NCI-H2171 treated with DMSO at 0.1 percent for 48 hours (cell line): ENCODE measurements around the gene TMEM245.

Experiments
- DNase-seq: peaks from one replicate; lab custom pipeline; 2025; lab: John Stamatoyannopoulos, UW

The TMEM245 gene

DNA sequence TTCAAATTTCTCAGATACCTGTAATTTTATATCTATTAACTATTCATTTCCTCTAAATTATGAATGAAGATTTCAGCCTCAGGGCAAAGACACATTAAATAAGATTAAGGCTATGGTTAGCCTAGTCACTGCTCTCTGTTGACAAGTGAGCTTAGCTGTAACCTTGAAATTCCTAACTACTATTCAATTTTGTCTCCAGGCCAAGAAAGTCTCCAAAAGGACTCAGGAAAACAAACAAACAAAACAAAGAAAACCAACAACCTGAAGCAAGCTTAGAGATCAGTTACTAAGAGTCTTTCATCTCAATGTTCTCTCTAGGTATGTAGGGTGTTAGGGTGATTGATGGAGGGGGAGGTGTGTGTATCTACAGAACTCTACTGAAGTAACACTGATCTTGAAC, 96.9 kb downstream of the TMEM245 start:
- DNase-seq: no peak

DNA sequence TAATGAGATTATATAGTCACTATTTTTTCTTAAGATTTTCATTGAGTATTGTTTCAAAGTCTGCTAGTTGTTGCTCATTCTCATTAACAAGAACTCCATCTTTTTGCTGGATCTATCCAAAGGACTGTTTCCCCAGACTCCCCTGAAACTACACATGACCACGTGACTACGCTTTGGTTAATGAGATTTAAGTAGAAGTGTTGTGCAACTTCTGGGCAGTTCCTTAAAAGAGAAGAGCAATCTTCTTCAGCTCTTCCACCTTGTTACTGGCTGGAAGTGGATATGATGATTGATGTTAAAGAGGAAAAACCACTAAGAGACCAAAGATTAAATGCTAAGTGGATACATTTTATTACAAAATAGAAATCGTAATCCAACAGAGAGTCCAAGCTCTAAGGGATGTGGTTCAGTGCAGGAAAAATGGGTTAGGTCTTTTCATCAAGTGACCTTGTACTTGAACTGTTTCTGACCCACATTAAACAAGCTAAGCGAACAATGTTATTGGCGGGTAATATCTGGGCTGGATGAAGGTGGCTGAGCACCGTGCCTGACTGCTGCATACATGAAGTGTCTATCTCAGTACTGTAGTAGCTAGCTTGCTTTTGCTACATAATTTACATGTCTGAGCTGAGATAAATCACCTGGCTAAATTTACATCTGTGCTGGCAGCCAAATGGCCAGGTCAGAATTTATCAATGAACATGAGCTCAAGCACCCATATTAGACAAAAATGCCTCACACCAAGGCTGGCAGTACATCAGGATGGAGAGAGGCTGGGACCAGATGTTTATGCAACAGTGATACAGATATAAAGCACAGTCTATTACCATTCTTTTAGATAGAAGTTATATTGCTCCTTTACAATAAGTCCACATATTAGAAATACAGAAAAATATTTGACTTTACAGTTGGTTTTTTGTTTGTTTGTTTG, 98.9 kb downstream of the TMEM245 start:
- no peak for DNase-seq

DNA sequence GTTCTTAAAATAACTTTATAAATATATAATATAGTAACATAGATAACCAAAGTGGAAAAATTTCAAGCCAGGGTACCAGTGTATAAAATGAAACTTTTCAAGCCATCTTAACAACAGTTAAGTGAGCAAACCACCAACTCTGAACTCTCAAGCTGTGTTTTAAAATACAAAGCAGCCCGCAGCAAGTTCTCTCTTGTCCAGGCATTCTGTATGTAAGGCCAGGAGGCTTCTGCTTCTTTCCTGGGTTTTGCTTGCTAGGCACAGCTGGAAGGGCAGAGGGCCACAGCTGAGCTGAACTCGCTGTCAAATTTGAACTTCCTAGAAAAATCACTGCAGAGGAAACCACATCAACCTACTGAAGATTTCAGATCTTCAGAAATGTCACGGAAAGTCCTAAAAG, 99.6 kb downstream of the TMEM245 start:
- DNase-seq: no peak

DNA sequence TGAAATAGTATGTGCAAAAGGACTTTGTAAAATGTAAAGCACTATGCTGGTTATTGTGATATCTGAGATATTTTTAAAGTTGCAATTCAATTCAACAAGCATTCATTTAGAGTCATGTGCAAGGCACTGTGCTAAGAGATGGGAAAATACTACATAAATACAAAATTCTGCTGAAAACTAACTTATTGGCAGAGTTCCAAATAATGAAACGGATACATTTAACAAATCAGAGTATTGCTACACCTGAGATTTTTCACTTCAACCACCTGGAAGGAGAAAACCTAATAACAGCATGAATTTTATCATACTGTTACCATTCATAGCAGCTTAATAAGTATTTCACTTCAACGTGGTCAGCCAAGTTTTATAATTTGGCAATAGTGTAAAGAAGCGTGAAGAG, 100.3 kb downstream of the TMEM245 start:
- no peak for DNase-seq

DNA sequence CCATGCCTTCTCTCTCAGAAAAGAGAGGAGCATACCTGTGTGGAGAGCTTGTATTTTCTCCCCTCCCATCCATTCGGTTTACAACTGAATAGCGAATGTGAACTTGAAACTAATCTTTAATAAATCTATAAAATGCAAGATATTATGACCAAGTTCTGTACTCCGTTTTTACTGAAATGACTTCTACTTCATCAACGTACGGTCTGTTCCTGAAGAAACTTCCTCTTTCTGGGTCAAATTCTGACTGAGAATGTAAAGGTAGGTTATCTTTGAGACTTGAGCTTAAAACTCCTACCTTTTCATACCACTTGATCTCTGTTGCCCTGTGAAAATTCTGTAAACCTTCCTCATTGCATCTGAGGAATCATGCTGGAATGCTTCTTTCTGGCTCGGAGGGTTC, 102.3 kb downstream of the TMEM245 start:
- DNase-seq: no peak

DNA sequence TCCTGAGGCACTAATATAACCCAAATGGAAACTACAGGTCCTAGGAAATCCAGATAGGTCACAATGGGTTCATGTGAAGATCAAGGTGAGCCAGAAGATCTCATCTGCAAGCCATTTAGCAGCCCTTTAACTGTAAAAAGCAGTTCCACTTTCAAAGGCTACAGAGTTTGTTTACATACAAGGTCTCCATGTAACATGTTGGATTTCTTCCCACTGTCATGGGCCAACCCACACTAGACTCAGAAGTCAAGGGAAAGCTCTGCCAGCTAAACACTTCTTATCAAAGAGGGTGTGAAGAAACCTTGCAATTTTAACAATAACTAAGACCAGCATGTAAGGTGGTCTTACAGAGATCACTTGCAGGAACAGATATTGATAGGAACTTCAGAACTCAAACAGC, 102.7 kb downstream of the TMEM245 start:
- DNase-seq: no peak

DNA sequence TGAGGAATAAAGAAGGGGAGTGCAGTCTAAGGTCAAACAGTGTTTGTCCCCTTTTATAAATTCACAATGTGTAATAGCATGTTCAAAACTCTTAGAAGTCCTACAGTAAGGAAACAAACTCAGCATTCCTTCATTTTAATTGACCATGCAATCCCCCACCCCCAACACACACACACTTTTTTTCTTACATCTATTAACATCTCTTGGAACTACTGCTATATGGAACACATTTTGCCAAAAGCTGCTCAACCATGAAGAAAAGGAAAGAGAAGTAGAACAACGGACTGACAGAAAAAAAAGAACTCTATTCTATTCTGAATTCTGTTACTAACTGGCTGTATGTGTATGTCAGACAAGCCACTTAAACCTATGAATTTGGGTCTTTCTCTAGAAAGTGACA, 103.6 kb downstream of the TMEM245 start:
- DNase-seq: no peak

DNA sequence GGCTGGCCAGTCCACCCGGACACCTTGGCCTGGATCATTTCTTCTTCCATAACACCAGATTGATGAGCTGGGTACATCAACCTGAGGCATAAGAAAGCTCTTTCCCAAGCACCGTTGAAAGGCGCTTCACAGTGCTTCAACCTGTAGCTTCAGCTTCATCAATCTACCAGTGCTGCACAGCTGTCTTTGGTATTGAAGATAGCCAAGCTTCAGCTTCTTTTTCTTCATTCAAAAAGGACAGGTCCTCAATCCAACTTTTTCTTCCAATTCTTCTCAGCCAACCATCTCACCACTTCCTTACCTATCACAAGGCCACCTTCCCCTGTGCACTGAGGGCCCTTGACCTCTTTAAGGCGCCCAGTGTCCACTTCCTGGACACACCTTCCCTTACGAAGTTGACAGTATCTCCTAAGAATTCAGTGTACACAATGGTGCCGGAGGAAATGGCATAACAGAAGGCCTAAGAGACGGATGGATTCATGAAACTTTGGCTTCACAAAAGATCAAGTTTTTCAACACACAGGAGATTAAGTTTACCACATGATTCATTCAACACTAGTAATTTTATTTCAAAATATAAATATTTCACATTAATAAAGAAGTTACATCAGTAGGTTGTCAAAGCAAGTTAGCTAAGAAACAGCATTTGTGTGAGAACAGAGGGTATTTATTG, 105.0 kb downstream of the TMEM245 start:
- no peak for DNase-seq

DNA sequence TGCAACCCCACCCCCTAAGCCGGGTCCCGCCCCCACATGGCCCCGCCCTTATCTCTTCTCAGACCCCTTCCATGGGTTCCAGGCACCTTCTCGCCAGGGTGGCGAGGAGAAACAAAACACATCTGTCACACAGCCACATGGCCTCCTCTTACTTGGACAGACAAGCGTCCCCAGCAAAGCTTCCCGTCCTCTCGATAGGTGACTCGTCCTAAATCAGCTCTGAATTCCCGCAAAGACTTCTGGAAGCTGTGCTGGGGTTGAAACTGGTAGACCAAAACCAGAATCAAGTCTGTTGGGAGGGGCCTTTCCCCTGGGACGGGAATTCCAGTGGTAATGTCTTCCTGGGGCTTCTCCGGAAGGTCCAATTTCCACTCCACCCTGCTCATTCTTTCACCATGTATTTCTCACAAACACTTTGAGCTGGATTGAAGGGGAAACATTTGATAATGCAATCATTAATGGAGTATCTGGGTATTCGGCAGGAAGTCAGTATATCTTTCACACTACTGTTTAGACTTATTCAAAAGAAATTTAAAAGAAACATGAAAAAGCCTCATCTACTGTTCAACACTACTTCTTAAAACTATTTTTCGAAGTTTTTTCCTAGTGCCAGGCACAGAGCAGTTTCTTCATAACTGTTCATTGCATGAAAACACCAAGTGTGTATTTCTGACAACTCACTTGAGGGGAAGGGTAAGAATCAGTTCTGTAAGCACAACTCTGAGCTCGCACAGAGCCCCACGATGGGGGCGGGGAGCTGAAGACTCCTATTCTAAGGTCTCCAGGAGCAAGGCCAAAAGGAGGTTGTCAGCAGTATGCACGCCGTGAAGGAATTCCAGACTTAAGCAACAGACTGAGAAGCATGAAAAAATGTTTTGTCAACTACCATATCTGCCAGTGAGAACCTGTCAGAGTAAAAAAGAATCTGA, 105.8 kb downstream of the TMEM245 start:
- peak; percentile 89 for DNase-seq

DNA sequence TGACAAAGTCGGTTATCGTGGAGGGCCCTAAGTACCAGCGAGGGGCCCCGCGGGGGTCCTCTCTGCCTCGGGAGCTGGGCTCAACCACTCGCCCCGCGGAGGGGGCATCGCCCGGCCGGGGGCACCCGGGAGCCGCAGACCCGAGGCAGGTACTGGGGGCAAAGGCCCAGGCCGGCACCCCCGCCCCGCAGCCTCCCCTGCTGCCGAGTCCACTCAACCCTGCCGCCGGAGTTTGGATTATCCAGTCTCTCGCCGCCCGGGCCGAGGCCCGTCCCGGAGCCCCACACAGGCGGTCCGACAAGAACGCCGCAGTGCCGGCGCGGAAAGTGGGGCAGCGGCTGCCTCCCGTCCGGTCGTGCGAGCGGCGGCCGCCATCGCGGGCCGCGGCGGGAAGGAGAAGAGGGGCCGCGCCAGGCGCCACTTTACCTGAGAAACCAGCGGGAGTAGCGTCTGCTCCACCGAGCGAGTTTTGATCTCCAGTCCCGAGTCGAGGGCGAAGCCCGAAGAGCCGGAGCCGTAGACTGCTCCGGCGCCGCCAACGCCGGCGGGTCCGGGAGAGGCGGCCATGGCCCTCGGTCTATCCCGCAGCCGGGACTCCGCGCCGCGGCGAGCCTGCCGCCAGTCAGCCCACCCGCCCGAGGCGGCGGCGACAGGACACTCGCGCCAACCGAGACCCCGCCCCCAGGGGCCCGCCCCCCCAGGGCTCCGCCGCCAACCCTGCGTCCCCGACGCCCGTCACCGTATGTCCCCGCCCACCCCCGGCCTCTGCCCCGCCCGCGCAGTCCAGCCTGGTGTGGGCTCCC, 106.7 kb downstream of the TMEM245 start, which contains the start of gene CTNNAL1:
CTNNAL1 (minus strand) TSS at position 624 of the 803 bp plus-strand sequence; CDS start at position 567, 57 bp downstream.
- peak; percentile 68 for DNase-seq

DNA sequence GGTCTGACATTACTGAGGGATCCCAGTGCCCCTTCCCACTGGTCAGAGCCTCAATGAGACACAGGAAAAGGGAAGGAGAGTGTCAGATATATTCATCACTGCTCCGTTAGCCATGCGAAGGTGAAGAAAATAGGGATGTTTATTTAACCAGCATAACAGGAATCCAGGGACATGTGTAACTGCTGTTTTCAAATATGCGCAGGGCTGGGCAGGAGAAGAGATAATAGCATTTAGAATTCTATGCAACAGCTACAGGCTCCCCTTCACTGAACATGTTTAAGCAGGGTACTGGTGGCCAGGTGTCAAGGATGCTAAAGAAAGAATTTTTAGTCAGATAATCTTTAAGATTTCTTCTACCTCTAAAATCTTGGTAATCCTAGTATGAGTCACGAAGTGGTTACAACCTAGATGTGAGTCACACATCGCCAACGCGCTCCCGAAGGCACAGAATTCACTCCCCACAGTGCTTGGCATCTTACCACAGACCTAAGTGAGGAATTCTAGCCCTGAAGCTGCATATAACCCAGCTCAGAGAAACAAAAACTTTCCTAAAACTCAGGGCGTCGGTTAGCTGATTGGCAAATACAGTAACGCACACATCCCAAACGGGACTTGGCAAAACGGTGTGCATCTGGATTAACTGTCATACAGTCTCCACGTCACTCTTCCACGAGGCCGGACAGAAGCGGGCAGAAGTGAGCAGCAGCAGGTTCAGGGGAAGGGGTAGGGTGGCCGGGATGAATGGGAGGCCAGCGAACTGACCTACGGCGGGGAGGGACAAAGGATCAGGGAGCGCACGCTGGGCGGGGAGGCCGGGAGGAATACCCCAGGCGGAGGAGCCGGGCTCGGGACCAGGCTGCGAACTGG, 107.5 kb downstream of the TMEM245 start:
- DNase-seq: peak; percentile 43

DNA sequence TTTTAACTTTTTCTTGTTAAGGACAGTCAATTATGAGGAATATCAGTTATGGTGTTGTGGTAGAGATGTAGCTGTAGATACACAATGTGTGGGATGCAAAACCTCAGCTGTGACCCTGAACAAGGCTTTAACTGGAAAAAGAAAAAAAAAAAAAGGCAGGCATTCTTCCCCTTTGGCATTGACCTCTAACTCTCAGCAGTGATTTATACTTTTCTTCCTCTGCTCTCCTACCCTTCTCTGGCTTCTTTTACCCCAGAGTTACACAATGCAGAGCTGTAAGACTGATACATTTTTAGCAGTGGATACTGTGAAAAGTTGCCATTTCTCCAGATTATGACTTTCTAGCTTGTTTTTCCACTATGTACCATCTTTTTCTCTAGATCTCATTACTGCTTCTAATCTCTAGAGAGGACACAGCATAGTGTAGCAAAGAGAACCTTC, 108.5 kb downstream of the TMEM245 start:
- no peak for DNase-seq

DNA sequence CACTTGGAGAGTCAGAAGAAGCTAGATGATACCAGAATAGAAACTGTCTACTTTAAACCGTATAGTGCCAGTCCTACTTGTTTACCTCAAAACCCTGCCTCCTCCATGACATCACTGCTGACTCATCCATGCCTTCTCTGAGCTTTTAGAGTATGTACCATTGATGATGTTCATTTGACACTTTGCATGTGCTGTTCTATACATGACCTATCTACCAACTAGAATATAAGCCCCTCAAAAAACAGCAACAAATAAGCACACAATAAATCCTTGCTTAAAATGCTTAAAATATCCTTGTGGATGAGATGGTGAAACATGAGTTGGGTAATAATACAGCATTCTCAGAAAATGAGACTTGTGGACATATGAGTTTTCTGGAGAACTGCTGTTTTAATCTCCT, 109.0 kb downstream of the TMEM245 start:
- DNase-seq: no peak

DNA sequence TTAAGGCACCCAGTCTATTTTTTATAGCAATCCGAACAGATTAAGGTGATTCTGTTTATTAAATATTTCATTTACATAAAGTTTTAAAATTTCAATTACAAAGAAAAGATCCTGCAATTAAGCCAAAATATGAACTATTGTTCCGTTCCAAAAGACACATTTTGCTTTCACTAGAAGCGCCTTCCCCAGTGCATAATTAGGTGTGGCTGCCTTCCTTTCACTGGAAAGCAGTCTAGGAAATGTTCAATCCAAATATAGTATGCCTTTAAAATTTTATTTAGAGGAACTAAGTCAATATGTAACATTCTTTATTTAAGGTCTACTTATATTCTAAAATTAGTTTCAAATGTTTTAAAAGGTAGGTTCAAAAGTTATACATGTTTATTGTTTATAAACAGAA, 114.1 kb downstream of the TMEM245 start:
- no peak for DNase-seq

DNA sequence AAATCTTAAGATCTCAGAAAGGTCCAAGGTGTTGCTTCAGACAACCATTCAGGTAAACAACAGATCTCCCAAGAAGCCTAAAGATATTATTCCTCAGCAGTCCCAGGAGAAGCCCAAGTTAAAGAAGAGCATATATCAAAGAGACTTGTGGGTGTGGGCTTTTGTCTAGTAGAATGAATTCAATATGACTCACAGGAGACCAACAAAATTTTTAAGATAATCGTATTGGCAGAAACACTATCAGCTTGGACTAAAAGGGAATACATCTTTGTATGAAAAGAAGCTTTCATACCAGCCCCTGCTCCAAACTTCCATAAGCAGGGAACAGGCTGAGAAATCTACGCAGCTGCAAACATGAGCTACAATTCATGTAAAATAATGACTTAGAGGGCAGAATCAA, 116.6 kb downstream of the TMEM245 start:
- DNase-seq: no peak

DNA sequence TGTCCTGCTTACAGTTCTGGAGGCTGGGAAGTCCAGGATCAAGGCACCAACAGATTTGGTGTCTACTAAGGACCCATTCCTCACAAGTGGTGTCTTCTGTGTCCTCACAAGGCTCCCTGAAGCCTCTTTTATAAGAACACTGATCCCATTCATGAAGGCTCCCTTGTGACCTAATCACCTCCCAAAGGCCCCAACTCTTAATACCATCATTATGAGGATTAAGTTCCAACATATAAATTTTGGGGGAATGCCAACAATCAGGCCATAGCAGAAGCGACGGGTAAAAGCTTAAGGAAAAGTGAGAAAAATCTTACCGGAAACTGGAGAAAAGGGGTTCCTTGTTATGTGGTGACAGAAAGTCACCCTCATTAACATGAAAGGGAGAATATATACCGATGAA, 117.6 kb downstream of the TMEM245 start:
- no peak for DNase-seq

DNA sequence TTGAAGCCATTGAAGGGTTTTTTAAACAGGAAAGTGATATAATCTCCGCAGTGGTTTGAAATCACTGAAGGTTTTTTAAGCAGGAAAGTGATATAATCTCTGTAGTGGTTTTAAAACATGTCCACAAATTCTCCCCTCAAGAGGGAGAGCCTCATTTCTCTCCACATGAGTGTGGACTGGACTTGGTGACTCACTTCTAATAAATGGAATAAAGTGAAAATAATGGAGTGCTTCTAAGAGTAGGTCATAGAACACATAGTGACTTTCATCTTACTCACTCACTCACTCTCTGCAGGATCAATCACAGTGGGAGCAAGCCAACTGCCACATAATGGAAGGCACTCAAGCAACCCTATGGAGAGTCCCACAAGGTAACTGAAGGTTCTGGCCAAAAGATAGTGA, 118.5 kb downstream of the TMEM245 start:
- DNase-seq: no peak

DNA sequence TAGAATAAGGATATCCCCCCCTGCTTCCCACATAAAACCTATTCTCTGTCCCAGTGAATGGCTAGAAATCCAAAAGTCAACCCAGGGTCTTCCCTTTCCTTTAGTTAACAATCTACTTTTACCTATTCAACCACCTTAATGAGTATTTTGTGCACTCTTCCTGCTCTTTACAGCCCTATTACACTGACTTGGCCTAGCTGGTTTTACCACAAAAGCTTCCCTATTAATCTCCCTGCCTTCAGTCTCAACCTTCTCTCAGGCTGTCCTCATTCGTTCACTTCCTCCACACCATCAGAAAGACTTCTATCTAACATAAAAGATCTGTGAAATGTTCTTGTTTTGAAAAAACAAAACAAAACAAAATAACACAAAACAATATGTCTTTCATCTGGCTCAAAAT, 122.6 kb downstream of the TMEM245 start:
- DNase-seq: no peak

DNA sequence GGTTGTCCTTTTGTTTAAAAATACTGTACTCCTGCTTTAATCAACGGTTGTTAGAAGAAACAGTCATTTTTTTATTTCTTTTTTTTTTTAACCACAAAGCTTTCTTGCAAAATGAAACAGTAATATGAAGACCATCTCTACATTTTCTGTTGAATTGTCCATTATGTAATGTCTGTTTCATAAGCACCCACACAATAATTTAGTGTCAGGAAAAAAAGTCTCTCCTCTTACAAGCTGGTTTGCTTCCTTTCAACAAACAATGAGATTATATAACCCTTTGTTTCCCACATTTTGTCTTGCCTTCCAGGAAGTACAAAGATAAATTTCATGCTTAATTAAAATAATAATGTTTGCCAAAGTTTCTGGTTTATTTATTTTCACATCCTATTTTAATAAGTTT, 123.1 kb downstream of the TMEM245 start:
- DNase-seq: no peak

DNA sequence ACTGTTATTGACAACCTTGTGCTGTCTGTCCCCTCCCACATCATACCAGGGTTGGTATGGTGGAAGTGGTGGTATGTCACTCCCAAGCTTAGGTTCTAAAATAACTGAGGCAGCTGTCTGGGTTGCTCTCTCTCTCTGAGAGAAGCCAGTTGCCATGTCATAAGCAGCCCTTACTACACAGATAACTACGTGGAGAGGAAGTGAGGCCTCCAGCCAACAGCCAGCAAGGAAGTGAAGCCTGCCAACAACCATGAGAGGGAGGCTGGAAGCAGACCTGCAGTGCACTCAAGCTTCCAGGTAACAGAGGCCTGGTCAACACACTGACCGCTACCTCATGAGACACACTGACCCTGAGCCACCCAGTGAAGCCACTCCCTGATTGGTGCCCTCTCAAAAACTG, 125.1 kb downstream of the TMEM245 start:
- no peak for DNase-seq
